Activated T-cell treated with anti-CD3 and anti-CD28 coated beads, Interleukin-2, amount 50 U/mL, for 72 hours (primary cell): ENCODE results near the gene MED17. TPM values are rescaled to one million over a fixed set of nuclear protein-coding genes. Genes with fewer than 3 reads are reported as not detected.

Source experiments
- ATAC-seq, 2 donors: fragments of 150-1000 bp; cut with Tn5 transposase; replicated peaks in 1 of 2; 2 replicates each; pipeline ENCODE4 v1.10.0; 2021; ENCODE audit warnings: moderate library complexity in 2 of 2, mild to moderate bottlenecking in 1 of 2
- DNase-seq, 2 donors: peaks; one replicate each; pipeline ENCODE4 v3.0.0; 2021 to 2022; ENCODE audit warnings: mixed read lengths in 1 of 2
- H3K27ac Mint-ChIP-seq: one replicate; pipeline ENCODE4 v1.8.0; 2022; ENCODE audit warnings: mild to moderate bottlenecking, moderate library complexity, mixed read lengths
- H3K27me3 Mint-ChIP-seq: one replicate; pipeline ENCODE4 v1.8.0; 2022; ENCODE audit warnings: low read depth, mixed read lengths
- H3K36me3 Mint-ChIP-seq, 2 donors: one replicate each; pipeline ENCODE4 v1.8.0; 2022; ENCODE audit warnings: mixed read lengths in 2 of 2, mild to moderate bottlenecking in 1 of 2; ENCODE audit not compliant: insufficient read depth in 2 of 2
- H3K4me1 Mint-ChIP-seq: one replicate; pipeline ENCODE4 v1.8.0; 2022; ENCODE audit warnings: low read depth, mixed read lengths
- H3K4me3 Mint-ChIP-seq, 2 donors: one replicate each; pipeline ENCODE4 v1.8.0; 2022; ENCODE audit warnings: mild to moderate bottlenecking in 2 of 2, mixed read lengths in 2 of 2, moderate library complexity in 2 of 2
- H3K9me3 Mint-ChIP-seq, 2 donors: one replicate each; pipeline ENCODE4 v1.8.0; 2022; ENCODE audit warnings: mixed read lengths in 2 of 2
- total RNA-seq, 2 donors: library from RNA; stranded (reverse); gene quantifications; one replicate each; pipeline ENCODE4 v1.2.3, GENCODE V29; 2022

MED17 gene
- total RNA-seq, 2 donors from 2014 or later: 38.2 to 39.2 TPM

DNA sequence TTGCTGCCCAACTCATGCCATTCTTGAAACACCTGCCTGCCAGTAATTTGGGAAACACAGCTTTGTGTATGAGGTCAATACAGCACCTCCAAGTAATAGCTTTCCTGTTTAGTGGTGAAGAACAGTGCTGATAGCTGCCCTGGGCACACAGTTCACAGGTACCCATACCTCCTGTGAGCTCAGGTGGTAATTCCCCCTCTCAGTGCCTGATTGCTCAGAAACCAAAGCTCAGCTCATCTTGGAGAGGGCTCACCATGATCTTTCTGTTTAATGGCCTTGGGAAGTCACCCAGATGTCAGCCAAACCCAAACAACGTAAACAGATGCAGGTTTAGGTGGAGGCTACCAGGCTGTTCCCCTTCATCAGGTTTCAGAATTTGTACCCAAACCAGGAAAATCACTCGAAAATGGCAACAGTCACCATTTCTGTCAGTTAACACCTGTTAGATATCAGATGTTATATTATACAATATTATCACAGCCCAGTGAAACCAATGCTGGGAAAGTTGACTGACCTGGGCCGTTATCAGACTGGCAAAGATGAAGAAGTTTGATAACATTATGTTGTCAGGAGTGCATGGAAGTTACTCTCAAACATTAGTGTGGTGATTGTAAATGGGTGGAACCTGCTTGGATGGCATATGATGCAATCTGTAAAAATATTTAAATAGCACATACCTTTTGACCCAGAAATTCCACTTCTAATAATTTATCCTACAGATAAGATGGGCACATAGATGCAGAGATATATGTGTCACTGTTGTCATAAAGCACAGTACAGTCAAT is 47.5 kb downstream of the MED17 start:
- no peak overlapping the region for H3K27ac Mint-ChIP-seq
- H3K4me3 Mint-ChIP-seq: no peak overlapping the region
- no peaks in the 10 kb centered on the region for H3K9me3 Mint-ChIP-seq
- no peaks in the 10 kb centered on the region for H3K36me3 Mint-ChIP-seq
- ATAC-seq: no peak
- no peak for DNase-seq
- no peaks in the 10 kb centered on the region for H3K4me1 Mint-ChIP-seq
- H3K27me3 Mint-ChIP-seq: peaks cover 7% of the 10 kb centered on the region

DNA sequence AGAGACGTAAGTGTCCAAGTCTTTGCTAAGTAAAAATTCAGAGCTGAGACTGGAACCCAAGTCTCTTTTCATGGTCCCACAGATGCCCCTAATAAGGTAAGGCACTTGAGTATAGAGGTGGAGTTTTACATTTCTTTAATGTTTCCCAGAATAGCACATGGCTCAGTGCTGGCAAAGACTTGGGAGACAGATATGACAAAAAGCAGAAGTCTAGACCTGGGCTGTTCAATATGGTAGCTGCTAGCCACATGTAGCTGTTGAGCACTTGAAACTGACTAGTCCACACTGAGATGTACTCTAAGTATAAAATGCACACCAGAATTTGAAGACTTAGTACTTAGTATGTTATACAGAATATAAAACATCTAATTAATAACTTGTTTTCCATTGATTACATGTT is 48.7 kb downstream of the MED17 start:
- Mint-ChIP-seq H3K27me3 (peaks cover 7% of the 10 kb centered on the region), H3K4me1 (no peaks in the 10 kb centered on the region), H3K27ac (no peak overlapping the region), H3K9me3 (no peaks in the 10 kb centered on the region), H3K36me3 (no peaks in the 10 kb centered on the region), H3K4me3 (no peak overlapping the region)
- ATAC-seq (no peak), DNase-seq (no peak)

DNA sequence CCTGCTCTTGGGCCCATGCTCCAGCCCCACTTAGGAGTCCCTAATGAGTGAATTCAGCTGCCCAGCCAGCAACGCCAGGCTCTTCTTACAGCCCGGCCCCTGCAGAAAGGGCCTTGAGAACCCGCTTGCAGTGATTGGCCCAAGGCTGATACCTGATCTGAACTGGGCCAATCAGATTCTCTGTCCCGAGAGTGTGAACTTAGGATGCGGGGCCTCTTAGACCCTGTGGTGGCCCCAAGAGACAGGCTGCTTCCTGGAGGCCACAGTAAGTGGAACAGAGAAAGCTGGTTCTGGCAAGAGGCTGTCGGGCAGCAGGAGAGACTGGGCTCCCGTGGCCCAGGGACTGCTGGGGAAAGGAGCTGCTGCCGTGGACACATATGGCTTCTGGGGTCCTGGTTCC is 54.9 kb downstream of the MED17 start:
- H3K36me3 Mint-ChIP-seq: no peaks in the 10 kb centered on the region
- H3K27ac Mint-ChIP-seq: no peak overlapping the region
- no peak for ATAC-seq
- no peaks in the 10 kb centered on the region for H3K9me3 Mint-ChIP-seq
- H3K27me3 Mint-ChIP-seq: peaks cover 3% of the 10 kb centered on the region
- H3K4me3 Mint-ChIP-seq: no peak overlapping the region
- no peak for DNase-seq
- H3K4me1 Mint-ChIP-seq: no peaks in the 10 kb centered on the region

DNA sequence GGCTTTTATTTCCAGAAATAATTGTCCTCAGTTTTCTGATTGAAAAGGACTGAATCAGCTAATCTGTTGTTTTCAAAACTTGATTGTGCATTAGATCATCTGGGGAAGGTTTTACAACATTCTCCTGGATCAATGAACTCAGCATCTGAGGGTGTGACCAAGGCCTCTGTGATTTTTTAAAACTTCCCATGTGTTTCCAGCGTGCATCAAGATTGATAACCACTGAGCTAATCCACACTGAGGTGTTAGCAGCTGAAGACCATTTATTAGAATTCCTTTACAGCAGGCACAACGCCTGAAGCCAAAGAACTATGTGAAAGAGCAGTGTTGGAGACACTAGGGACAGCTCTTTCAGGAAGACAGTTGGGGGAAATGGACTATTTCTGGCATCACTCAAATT is 56.1 kb downstream of the MED17 start:
- no peaks in the 10 kb centered on the region for H3K27me3 Mint-ChIP-seq
- no peaks in the 10 kb centered on the region for H3K36me3 Mint-ChIP-seq
- H3K27ac Mint-ChIP-seq: no peak overlapping the region
- no peaks in the 10 kb centered on the region for H3K4me1 Mint-ChIP-seq
- ATAC-seq (no peak), DNase-seq (no peak)
- H3K4me3 Mint-ChIP-seq: no peak overlapping the region
- H3K9me3 Mint-ChIP-seq: no peaks in the 10 kb centered on the region

DNA sequence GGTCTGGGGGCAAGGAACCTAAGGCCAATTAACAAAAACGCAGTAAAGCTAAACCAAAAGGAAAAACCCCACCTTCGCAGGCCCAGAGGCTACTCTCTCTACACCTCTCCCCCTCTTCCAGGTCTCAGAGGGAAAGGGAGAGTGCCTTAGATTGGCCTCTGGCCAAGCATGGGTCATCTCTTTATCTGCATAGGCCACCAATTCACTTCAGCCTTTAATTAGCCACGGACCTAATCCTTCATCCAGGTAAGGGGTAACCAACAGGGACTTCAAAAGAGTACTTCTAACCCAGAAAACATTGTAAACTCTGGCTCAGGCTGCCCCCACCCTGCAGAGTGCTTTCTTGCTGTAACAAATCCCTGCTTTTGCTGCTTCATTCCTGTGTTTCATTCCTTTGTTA is 56.9 kb downstream of the MED17 start:
- Mint-ChIP-seq H3K9me3 (no peaks in the 10 kb centered on the region), H3K4me1 (no peaks in the 10 kb centered on the region), H3K36me3 (no peaks in the 10 kb centered on the region), H3K27ac (no peak overlapping the region), H3K4me3 (no peak overlapping the region), H3K27me3 (no peaks in the 10 kb centered on the region)
- no peak for ATAC-seq
- no peak for DNase-seq

DNA sequence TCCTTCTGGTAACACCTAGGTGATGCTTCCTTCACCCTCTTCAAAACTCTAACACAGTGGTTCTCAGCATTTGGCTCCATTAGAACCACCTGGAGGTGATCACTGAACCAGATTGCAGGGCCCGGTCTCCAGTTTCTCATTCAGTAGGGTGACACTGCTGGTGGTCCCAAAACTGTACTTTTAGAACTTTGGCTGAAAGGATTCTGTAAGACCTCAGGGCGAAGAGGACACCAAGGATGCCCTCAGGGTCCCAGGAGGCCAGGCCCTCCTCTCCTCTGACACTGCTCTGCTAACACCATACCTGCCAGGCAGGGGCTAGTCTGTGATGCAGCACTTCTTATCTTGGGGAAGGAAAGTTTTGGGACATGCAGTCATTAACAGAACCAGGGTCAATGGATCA is 57.4 kb downstream of the MED17 start:
- DNase-seq (no peak), ATAC-seq (no peak)
- Mint-ChIP-seq H3K27me3 (no peaks in the 10 kb centered on the region), H3K27ac (no peak overlapping the region), H3K4me3 (no peak overlapping the region), H3K9me3 (no peaks in the 10 kb centered on the region), H3K36me3 (no peaks in the 10 kb centered on the region), H3K4me1 (no peaks in the 10 kb centered on the region)

DNA sequence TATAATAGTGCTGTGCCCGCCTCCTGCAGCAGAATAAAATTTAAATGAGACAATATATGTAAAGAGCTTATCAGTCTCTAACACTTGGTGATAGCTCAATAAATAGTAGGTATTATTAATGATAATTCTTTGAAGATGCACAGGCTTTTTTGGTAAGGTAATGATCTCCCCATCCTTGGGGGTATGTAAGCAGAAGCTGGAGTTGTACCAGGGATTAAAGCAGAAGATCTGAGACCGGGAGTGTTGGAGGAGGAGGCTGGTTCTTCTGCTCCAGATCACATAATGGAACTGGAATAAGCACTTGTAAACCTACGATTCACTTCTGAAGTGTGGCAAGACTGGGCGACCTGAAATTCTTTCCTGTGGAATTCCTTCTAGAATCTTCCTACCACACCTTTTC is 58.0 kb downstream of the MED17 start:
- H3K27ac Mint-ChIP-seq: no peak overlapping the region
- H3K4me3 Mint-ChIP-seq: no peak overlapping the region
- H3K4me1 Mint-ChIP-seq: no peaks in the 10 kb centered on the region
- H3K27me3 Mint-ChIP-seq: no peaks in the 10 kb centered on the region
- no peak for DNase-seq
- no peak for ATAC-seq
- H3K9me3 Mint-ChIP-seq: no peaks in the 10 kb centered on the region
- H3K36me3 Mint-ChIP-seq: no peaks in the 10 kb centered on the region

DNA sequence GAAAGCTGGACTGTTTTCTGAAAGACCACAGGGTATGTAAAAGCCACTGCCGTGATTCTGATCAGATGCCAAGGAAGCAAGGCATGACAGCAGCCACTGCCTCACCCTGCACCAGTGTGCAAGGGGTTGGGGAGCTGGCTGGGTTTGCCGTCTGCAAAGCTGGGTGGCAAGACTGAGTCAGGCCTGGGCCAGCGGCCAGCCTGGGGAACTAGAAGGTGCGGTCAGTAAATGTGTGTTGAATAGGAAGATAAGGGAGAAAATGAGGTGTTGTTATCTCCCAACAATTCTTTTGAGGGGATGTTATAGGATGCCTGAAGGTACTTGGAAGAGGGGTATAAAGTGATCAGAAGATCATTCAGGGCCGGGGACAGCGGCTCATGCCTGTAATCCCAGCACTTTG is 58.4 kb downstream of the MED17 start:
- H3K4me1 Mint-ChIP-seq: no peaks in the 10 kb centered on the region
- H3K4me3 Mint-ChIP-seq: no peak overlapping the region
- ATAC-seq (no peak), DNase-seq (no peak)
- no peaks in the 10 kb centered on the region for H3K27me3 Mint-ChIP-seq
- H3K36me3 Mint-ChIP-seq: no peaks in the 10 kb centered on the region
- no peaks in the 10 kb centered on the region for H3K9me3 Mint-ChIP-seq
- no peak overlapping the region for H3K27ac Mint-ChIP-seq

DNA sequence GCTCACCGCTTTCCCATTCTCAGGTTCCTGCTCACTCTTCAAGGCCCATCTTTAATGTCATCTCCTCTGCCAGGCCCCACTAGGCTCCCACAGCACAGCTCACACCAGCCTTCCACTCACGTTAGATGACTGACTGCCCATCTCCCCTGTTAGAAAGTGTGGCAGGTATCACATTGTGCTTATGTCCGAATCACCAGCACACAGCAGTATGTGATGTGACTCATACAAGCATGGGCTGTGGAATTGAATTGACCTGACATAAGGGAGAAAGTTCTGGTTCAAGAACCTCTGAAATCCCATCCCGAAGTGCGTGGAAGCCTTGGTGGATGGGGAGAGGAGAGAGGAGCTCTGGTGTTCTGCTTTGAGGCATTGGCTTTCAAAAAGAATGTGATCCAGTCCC is 59.8 kb downstream of the MED17 start:
- H3K27ac Mint-ChIP-seq: no peak overlapping the region
- H3K4me1 Mint-ChIP-seq: no peaks in the 10 kb centered on the region
- no peak for ATAC-seq
- H3K9me3 Mint-ChIP-seq: no peaks in the 10 kb centered on the region
- H3K27me3 Mint-ChIP-seq: peaks cover 6% of the 10 kb centered on the region
- no peaks in the 10 kb centered on the region for H3K36me3 Mint-ChIP-seq
- no peak overlapping the region for H3K4me3 Mint-ChIP-seq
- DNase-seq: no peak

DNA sequence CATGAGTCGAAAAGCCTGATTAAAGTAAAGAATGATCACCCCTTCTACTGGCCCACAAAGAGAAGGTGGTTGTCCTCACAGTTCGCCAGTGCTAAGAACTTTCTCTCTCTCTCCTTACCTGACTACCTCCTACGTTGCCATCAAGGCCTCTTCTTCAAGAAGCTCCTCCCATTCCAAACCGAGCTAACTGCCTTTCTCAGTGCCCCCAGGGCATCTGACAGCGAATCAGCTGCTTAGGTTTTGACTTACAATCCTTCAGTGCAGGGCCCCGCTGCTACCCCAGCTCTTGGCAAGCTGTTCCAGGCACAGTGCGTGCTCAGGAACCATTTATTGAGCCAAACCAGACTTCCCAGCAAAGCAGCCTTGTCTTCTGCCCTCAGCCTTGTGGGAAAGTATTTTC is 60.5 kb downstream of the MED17 start:
- DNase-seq (no peak), ATAC-seq (no peak)
- Mint-ChIP-seq H3K27ac (no peak overlapping the region), H3K9me3 (no peaks in the 10 kb centered on the region), H3K4me3 (no peak overlapping the region), H3K4me1 (no peaks in the 10 kb centered on the region), H3K27me3 (peaks cover 13% of the 10 kb centered on the region), H3K36me3 (no peaks in the 10 kb centered on the region)

DNA sequence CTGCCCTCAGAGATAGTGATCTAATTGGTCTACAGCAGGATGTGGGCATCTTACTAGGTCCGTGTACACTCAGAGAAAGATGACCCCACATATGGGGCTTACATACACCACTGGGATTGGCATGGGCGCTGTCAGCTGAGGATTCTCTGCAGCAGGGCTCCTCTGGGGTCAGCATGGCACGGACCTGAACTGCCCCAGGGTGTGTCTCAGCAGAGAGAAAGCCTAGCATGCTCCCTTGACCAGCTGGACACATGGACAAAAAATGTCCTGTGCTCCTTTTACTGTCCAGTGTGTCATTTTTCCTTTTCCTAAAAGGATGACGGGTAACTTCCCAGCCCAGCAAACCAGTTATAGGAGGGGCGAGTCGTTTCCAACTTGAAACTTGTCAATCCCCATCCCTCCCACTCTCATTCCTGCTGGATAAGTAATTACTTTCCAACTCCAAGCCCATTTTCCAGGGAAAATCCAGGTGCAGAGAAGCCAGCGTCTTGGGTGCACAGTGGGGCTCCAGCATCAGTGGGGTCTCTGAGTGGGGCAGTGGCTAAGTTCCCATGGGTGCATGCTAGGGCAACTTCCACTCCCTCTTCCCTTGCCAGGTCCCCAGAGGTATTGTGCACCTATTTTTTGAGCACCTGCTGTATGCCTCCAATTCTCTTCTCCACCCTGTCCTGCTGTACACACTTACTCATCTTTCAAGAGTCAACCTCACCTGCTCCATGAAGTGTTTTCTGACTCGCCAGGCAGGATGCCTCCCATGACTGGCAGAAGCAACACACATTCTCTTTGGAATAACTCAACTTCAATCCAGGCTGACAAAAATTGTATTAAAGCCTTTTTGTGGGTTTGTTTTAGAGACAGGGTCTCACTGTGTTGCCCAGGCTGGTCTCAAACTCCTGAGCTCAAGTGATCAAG is 61.4 kb downstream of the MED17 start:
- Mint-ChIP-seq H3K9me3 (no peaks in the 10 kb centered on the region), H3K4me1 (no peaks in the 10 kb centered on the region)
- ATAC-seq: no peak

DNA sequence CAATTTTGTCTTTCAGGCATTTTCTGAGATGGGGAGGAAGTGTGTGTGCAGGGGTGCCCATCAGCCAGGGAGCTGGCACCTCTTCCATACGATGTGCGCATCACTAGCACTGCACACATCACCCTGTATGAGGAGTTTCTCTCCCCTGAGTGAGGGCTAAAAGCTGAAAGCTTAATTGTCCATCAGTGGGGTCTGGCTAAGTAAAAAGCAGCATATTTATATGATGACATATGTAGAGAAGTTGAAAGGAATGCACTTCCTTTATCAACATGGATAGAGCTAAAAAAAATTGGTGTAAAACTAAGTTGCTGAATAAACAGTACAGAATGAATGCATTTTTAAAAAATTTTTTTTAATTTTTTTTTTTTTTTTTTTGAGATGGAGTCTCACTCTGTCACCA is 62.3 kb downstream of the MED17 start:
- no peaks in the 10 kb centered on the region for H3K9me3 Mint-ChIP-seq
- no peak for DNase-seq
- H3K27me3 Mint-ChIP-seq: peaks cover 15% of the 10 kb centered on the region
- H3K4me3 Mint-ChIP-seq: no peak overlapping the region
- no peaks in the 10 kb centered on the region for H3K36me3 Mint-ChIP-seq
- H3K27ac Mint-ChIP-seq: no peak overlapping the region
- ATAC-seq: no peak
- H3K4me1 Mint-ChIP-seq: no peaks in the 10 kb centered on the region

More for the DNA sequence above, 61.4 kb downstream of the MED17 start:
- Mint-ChIP-seq H3K27me3 (peaks cover 15% of the 10 kb centered on the region), H3K27ac (no peak overlapping the region), H3K36me3 (no peaks in the 10 kb centered on the region), H3K4me3 (no peak overlapping the region)
- DNase-seq: no peak

DNA sequence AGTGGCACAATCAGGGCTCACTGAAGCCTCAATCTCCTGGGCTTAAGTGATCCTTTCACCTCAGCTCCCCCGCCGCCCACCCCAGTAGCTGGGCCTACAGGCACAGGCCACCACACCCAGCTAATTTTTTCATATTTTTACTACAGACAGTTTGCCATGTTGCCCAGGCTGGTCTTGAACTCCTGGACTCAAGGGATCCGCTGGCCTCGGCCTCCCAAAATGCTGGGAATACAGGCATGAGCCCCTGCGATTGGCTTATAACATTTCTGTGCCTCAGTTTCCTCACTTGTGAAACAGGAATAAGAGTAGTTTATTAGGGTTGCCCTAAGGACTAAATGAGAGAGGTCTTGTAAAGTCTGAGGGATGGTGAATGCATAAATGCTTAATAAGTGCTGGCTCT is 65.1 kb downstream of the MED17 start:
- Mint-ChIP-seq H3K36me3 (no peaks in the 10 kb centered on the region), H3K27ac (no peak overlapping the region), H3K4me3 (peak overlapping the region in 1 of 2 donors; percentile 30), H3K4me1 (no peaks in the 10 kb centered on the region), H3K9me3 (peaks cover 0 to 2% of the 10 kb centered on the region in 2 donors), H3K27me3 (peaks cover 26% of the 10 kb centered on the region)
- ATAC-seq (no peak), DNase-seq (no peak)
